T1000 (cell line): ENCODE data around the gene VPS18.
"Not testable (repeated sequence)": the region's sequence is repeated elsewhere in the genome, so short reads cannot be mapped to it uniquely, and the experiment has no call there.

Source experiments
- DNase-seq: peaks from one replicate; lab custom pipeline; 2025; ENCODE audit warnings: mixed read lengths; lab: John Stamatoyannopoulos, UW

The VPS18 gene, protein sequence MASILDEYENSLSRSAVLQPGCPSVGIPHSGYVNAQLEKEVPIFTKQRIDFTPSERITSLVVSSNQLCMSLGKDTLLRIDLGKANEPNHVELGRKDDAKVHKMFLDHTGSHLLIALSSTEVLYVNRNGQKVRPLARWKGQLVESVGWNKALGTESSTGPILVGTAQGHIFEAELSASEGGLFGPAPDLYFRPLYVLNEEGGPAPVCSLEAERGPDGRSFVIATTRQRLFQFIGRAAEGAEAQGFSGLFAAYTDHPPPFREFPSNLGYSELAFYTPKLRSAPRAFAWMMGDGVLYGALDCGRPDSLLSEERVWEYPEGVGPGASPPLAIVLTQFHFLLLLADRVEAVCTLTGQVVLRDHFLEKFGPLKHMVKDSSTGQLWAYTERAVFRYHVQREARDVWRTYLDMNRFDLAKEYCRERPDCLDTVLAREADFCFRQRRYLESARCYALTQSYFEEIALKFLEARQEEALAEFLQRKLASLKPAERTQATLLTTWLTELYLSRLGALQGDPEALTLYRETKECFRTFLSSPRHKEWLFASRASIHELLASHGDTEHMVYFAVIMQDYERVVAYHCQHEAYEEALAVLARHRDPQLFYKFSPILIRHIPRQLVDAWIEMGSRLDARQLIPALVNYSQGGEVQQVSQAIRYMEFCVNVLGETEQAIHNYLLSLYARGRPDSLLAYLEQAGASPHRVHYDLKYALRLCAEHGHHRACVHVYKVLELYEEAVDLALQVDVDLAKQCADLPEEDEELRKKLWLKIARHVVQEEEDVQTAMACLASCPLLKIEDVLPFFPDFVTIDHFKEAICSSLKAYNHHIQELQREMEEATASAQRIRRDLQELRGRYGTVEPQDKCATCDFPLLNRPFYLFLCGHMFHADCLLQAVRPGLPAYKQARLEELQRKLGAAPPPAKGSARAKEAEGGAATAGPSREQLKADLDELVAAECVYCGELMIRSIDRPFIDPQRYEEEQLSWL

DNA sequence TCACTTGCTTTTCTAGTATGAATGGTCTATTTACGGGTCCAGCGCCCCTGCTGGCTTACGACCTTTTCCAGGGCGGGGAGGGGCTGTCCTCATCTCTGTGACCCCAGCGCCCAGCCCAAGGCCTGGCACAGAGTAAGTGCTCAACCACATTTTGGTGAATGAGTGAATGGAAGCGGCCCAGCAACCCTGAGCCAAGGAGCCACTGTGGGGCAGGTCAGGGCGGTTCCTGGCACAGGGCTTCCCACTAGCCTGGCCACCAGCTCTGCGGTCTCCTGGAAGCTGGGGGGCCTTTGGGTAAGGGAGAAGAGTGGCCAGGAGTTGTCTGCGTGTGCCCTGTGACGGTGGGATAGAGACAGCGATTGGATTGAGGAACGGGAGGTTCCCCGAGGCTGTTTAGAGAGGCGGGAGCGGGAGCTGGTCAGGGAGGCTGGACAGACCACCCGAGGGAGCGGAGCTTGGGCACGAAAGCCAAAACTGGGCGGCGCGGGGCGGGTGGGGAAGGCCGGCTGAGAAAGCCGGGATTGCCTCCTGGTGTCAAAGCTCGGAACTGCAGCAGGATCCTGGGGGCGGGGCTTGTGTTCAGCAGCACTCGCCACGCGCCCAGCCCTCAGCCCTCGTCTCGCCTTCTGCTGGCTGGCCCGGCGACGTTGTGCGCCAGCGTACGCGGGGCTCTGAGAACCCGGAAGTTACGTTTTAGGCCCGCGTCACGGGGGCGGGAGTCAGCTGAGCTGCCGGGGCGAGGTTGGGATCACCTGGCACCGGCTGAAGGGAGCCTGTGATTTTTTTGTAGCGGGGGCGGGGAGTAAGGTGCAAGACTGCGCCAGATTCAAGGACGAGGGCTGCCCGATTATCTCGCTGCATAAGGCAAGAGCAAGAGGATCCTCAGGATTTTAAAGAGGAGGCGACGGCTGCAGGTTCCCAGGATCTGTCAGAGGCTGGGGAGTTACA lies at the start of gene VPS18:
TSS of gene VPS18 (plus strand) at position 718 of the 948 bp plus-strand sequence. CDS start 319 bp downstream, outside the sequence.
- peak; percentile 96 for DNase-seq

DNA sequence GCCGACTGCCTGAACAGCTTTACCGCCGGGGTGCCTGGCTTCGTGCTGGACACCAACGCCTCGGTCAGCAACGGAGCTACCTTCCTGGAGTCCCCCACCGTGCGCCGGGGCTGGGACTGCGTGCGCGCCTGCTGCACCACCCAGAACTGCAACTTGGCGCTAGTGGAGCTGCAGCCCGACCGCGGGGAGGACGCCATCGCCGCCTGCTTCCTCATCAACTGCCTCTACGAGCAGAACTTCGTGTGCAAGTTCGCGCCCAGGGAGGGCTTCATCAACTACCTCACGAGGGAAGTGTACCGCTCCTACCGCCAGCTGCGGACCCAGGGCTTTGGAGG lies 49.6 kb upstream of the VPS18 start:
- no peak for DNase-seq

DNA sequence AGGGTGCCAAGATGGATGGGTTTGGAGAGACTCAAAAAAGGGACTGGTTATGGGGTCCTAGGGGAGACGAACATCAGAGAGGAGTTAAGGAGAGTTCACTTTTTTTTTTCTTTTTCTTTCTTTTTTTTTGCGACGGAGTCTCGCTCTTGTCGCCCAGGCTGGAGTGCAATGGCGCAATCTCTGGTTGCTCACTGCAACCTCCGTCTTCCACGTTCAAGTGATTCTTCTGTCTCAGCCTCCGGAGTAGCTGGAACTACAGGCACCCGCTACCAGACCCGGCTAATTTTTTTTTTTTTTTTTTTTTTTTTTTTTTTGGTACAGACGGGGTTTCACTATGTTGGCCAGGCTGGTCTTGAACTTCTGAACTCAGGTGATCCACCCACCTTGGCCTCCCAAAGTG lies 49.2 kb upstream of the VPS18 start:
- no peak for DNase-seq

DNA sequence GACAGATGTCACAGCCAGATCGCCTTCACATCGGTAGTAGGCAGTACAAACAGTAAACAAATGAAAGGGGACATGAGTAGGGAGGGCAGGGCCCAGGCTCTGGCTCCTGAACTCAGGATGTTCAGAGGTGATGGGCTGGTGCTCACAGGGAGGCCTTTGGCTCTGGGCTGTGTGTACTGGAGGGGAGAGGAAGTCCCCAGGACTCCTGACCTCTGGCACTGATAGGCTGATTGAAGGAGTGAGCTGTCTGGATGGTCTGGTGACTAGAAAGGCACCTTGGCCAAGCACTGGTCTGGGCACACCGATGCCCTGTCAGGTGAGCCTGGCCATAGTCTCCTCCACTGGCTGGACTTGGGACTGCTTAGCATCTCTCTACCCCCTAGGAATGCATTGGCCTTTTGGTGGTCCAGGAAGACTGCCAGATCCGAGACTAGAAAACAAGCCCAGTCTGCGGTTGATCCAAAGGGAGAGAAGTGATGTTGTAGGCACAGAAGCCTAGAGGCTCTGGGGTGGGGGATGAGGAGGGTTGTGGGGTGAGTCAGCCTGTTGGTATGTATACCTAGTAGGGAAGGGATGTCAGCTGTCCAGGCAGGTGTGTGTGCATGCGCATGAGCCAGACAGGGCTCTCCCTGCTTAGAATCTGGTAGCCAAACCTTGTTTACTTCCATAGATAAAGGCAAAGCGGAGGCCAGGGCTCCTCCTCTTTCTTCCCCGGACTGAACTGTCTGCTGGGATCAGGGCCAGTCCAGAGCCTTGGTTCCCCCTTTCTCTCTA lies 48.6 kb upstream of the VPS18 start:
- no peak for DNase-seq

DNA sequence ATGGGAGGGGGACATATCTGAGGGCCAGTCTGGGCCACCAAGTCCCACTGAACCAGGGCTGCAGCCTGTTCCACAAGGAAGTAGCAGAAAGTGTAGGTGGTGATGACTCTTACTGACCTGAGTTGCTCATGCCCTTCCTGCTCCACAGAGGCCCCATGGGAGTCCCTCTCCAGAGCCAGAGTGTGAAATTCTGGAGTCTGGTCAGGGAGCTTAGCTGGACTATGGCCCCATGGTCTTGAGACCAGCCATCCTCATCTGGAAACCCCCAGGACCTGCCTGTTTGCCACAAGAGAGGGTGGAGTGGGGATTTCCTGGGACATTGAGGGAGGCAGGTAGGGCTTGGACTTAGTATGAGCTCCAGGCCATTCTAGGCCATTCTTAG lies 47.4 kb upstream of the VPS18 start:
- DNase-seq, result no peak

DNA sequence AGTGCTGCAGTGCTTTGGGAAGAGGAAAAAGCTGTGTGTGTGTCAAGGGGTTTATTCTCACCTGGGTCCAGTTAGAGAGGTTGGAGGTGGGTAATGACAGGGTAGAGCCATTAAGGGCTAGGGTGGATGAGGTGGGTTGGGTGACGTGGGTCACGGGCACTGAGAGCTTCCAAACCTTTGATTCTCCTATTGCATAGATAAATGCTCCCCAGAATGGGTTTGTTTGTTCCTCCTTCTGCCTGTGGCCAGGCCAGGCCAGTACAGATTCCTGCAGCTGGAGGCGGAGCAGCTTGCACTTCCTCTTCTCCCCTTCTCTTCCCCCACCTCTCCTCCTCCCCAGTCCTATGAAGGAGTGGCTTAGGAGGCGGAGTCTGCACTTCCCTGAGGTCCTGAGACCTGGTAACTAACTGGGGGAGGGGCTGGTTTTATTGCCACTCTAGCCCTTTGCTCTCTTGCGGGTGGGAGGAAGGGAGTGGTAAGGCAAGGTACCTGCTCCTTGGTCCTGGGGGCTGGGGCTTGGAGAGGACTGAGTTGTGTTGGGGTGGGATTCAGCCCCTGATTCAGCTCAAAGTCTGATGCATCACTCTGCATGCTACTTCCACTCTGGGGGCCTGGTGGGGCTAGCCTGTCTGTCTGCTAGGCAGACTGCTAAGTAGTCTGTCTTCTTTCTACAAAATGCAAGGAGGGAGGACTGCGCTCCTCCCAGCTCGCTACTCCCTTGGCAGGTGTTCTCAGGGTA lies 46.9 kb upstream of the VPS18 start:
- no peak for DNase-seq

DNA sequence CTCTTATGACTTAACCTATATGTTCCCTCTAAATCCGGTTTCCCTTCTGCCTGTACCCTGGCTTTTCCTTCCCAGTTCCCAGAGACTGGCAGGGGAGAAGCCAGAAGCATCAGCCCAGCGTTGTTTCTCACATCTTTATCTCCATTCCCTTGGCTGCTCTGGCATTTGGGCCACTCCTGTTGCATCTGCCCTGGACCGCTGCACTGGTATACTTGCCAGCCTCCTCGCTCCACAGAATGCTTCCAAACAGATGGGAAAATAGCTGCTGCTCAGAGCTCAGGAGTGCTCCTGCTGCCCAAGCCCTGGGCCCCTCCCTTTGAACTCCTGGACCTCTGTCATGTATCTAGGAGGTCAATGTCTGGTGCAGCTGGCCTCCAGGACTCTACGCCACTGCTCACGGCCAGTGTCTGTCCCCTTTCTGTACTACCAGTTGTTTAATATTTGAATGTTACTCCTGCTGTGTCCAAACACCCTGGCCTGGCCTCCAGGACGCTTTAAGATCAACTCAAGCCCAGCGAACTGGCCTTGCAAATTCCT lies 43.6 kb upstream of the VPS18 start:
- DNase-seq, result no peak

DNA sequence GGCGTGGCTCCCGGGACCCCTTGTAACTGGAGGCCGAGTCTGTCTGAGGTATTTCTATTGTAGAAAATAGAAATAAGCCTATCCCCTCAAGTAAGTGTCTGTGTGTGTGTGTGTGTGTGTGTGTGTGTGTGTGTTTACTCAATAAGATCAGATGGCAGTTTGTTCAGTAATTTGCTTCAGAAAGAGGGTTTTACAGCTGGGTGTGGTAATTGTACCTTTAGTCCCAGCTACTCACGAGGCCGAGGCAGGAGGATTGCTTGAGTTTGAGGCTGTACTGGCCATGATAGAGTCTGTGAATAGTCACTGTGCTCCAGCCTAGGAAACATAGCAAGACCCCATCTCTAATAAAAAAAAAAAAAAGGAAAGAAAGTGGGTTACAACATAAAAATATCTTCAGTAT lies 41.7 kb upstream of the VPS18 start:
- DNase-seq, result no peak

DNA sequence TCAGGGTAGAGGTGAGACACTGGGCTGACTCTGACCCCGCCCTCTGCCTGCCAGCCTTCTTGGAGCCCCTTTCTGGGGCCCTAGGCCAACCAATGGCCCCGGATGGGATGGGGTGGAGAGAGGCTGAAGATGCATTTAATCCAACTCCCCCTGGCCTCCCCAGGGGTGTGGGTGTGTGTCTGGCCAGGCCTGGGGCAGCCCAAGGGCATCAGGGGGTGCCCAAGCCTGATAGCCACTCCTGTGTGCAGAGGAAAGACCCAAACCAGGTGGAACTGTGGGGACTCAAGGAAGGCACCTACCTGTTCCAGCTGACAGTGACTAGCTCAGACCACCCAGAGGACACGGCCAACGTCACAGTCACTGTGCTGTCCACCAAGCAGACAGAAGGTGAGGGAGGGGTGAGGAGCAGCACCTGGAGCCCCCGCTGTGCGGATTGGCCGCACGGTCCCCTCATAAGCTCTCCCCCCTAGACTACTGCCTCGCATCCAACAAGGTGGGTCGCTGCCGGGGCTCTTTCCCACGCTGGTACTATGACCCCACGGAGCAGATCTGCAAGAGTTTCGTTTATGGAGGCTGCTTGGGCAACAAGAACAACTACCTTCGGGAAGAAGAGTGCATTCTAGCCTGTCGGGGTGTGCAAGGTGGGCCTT lies 40.9 kb upstream of the VPS18 start:
- DNase-seq, result no peak

DNA sequence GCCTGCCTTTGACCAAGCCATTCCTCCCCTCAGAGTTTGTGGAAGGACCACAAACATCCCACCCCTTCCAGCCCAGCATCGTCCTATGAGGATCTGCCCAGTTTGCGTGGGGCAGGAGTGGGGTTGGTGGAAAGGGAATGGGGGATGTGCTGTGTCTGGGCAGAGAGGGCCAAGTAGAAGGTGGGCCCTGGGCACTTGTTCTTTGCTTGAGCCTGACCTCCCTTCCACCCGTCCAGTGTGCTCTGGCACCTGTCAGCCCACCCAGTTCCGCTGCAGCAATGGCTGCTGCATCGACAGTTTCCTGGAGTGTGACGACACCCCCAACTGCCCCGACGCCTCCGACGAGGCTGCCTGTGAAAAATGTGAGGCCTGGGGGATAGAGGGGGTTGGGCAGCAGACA lies 40.1 kb upstream of the VPS18 start:
- no peak for DNase-seq

DNA sequence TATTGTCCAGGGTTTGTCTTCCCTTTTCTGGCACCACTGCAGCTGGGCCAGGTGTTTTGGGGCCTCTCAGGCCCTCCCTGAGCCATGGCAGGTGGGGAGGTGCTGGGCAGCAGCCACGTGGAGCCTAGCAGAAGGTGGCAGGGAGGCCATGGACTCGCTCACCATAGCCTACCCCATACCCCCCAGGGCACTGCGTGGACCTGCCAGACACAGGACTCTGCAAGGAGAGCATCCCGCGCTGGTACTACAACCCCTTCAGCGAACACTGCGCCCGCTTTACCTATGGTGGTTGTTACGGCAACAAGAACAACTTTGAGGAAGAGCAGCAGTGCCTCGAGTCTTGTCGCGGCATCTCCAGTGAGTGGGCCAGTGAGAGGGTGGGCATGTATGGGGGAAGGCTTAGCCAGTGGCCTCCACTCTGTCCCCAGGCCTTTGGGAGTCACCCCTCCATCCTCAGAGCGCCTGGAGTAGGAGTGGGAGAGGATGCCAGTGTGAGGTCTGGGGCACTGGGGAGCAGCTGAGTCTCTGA lies 38.5 kb upstream of the VPS18 start:
- no peak for DNase-seq

DNA sequence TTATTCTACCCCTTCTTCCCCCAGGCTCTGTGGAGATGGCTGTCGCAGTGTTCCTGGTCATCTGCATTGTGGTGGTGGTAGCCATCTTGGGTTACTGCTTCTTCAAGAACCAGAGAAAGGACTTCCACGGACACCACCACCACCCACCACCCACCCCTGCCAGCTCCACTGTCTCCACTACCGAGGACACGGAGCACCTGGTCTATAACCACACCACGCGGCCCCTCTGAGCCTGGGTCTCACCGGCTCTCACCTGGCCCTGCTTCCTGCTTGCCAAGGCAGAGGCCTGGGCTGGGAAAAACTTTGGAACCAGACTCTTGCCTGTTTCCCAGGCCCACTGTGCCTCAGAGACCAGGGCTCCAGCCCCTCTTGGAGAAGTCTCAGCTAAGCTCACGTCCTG lies 37.5 kb upstream of the VPS18 start:
- no peak for DNase-seq

DNA sequence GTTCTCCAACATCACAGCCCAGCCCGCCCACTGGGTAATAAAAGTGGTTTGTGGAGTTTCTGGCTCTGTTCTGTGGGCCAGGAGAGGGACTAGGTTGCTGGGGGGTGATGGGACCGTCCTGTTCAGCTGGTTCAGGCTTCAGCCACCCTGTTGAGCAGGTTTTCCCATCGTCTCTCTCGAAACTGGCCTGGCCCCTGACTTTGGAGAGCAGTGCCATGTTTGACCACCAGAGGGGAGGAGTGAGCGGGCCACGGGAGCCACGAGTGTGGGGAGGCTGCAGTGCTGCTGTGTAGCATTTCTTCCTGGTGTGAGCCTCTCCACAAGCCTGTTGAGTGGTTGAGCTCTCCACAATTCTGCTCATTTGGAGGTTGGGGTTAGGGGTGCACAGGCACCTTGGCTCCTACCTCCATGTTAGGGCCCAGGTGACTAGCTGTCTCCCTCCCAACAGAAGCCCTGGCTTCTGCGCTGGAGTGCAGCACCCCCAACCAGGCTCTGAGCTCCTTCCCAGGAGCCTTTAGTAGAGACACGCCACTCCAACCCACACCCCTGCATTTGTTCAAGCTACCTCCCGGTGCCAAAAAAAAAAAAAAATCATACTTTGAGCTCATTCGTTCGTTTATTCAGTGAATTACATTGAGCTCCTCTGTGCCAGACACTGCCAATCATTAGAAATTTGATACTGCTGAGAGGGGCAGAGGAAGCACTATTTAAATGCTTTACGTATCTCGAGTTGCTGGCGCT lies 36.5 kb upstream of the VPS18 start:
- DNase-seq, result peak; percentile 60

DNA sequence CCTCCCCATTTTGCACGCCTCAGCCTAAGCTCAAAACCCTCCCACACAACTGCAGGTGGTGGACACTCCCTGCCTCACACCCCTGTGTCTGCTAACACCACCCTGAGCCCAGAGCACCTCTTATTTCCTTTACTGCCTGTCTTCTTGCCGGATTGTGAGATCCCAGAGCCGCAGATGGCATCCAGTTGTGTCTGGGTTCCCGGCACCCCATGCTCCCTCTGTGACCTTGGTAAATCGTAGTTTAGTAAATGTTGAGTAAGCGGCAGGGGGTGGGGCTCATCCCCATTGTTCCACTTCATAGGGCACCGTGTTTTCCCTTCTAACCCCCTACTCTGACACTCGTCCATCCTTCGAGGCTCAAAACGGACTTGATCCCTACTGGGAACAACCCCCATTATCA lies 35.5 kb upstream of the VPS18 start:
- DNase-seq, result no peak

DNA sequence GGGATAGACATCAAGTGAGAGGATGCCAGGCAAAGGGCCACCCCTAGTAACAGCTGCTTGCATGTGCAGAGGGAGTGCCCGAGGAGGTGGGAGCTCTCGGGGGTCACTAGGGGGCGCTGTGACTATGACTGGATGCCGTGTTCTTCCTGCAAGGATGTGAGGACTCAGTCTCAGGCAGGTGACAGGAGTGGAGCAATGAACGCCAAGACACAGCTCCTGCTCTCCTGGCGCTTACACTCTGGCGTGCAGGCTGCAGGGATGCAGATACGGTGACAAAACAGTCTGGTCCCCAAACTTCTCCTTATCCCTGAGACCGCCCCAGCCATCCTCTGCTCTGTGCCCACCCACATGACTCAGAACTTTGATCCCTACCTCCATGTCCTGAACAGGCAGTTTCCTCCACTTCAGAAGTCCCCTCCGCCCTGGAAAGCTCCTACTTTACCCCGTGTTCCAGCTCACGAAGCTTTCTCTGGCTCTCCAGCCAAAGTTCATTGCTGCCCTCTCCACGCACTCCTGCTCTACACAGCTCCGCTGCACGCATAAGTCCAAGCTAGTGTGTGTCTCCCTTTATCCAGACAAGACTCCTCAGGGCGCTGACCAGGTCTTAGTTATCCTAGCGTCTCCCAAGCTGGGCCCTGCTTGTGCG lies 34.9 kb upstream of the VPS18 start:
- DNase-seq, result peak; percentile 35

DNA sequence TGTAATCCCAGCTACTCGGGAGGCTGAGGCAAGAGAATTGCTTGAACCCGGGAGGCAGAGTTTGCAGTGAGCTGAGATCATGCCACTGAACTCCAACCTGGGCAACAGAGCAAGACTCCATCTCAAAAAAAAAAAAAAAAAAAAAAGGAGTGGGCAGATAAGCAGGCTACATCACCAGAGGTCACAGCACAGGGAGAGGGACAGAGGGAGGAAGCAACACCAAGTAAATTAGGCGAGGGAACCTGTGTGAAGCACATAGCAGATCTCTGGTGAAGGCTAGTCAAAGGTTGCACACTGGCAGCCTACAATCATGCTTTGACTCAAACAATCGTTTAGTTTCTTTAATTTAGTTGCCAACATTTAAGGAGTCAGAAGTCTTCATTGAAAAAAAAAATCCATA lies 33.1 kb upstream of the VPS18 start:
- DNase-seq, result not testable (repeated sequence)

DNA sequence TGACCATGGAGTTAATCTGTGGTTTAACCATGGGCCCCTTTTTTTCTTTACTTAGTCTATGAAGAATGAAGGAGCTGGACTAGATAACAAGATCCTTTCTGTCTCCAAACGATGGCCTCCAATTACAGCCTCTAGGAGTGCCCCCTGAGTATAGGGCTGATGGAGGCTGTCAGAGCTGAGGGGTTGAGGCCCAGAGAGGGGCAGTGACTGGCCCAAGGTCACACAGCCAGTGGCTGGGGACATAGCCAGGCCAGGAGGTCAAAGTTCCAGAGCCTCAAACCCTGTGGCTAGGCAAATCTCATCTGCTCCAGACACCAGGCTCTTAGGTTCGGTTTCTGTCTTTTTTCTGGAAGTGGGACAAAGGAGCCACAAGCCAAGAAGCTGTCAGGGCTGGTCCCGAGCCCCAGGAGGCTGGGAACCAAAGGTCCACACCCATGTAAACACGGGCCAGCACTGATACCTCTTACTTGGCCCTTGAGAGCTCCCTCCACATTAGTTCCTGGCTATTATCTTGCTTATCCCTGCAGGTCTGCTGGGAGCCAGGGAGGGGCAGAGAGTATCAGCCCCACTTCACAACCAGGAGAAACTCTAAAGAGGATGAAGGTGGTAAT lies 30.5 kb upstream of the VPS18 start:
- no peak for DNase-seq

DNA sequence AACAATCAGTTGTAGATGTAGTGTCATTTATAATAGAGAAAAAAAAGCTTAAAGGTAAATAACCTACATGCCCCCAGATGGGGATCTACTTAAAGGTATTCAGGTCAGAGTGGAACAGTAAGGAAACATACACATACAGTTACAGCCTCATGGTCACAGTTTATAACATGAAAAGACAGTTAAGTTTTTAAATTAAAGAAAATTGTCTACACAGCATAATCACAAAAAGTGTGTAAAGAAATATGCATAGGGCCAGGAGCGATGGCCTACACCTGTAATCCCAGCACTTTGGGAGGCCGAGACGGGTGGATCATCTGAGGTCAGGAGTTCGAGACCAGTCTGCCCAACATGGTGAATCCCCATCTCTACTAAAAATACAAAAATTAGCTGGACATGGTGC lies 27.1 kb upstream of the VPS18 start:
- no peak for DNase-seq
